ENCODE results near the gene TFAP2A. TPM values are rescaled to one million over a fixed set of nuclear protein-coding genes. Genes with fewer than 3 reads are reported as not detected.

TFAP2A gene
- total RNA-seq, 2 experiments from 2014 or later: not detected

- DNase-seq: no peak
- peaks cover 2% of the 10 kb centered on the region for H3K36me3 Mint-ChIP-seq (ENCODE audit: low read depth)
- peaks cover 88% of the 10 kb centered on the region for H3K27me3 Mint-ChIP-seq
- POLR2A ChIA-PET: no interaction called here
- H3K9me3 Mint-ChIP-seq: peaks cover 15% of the 10 kb centered on the region
- H3K4me3 Mint-ChIP-seq: no peak overlapping the region
- H3K4me1 Mint-ChIP-seq: peaks cover 10% of the 10 kb centered on the region
- CTCF ChIA-PET: no interaction called here
- no peak overlapping the region for H3K27ac Mint-ChIP-seq
Measured at GRCh38 chr6:10398446-10399218, 16.2 kb downstream of the TFAP2A start.

DNA sequence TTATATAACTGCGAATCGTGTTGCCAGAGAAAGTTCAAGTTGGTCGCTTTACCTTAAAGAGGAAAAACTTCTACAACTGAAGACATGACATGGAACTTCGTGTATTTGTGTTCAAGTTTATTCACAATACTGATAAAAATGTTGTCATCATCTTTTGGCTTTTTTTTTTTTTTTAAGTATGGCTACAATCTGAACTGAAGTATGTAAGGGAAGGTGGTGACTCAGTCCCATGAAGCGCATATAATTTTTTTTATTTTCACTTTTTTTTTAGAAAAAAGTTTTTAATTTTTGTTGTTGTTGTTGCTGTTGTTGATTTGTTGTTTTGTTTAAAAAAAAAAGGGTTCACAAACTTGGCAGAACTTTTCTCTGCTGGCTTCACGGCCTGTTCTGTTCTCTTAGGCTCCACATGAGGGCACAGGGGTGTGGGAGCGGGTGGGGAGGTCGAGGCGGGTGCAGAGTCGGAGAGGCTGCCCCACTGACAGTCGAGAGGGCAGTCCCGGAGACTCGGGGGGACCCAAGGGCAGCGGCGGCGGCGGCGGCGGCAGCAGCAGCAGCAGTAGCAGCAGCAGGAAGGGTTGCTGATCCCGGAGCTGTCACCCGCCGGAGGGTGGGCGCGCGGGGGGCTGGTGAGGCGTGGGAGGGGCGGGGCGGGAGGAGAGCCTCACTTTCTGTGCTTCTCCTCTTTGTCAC lies 17.0 kb downstream of the TFAP2A start:
- H3K9me3 Mint-ChIP-seq: peaks cover 17% of the 10 kb centered on the region
- DNase-seq: no peak
- CTCF ChIA-PET: no interaction called here
- H3K27me3 Mint-ChIP-seq: peaks cover 92% of the 10 kb centered on the region
- POLR2A ChIA-PET: no interaction called here
- no peak overlapping the region for H3K4me3 Mint-ChIP-seq
- peaks cover 2% of the 10 kb centered on the region for H3K36me3 Mint-ChIP-seq (ENCODE audit: low read depth)
- peaks cover 5% of the 10 kb centered on the region for H3K4me1 Mint-ChIP-seq
- H3K27ac Mint-ChIP-seq: no peak overlapping the region

- no peak overlapping the region for H3K27ac Mint-ChIP-seq
- peaks cover 5% of the 10 kb centered on the region for H3K4me1 Mint-ChIP-seq
- no peak for DNase-seq
- H3K9me3 Mint-ChIP-seq: peaks cover 14% of the 10 kb centered on the region
- H3K36me3 Mint-ChIP-seq (ENCODE audit: low read depth): peaks cover 2% of the 10 kb centered on the region
- ChIA-PET CTCF (no interaction called here), POLR2A (no interaction called here)
- no peak overlapping the region for H3K4me3 Mint-ChIP-seq
- peaks cover 92% of the 10 kb centered on the region for H3K27me3 Mint-ChIP-seq
Measured at GRCh38 chr6:10396785-10397184, 18.1 kb downstream of the TFAP2A start.

GRCh38 chr6:10395704-10396546 lies 18.9 kb downstream of the TFAP2A start:
- H3K36me3 Mint-ChIP-seq (ENCODE audit: low read depth): peaks cover 2% of the 10 kb centered on the region
- H3K4me1 Mint-ChIP-seq: peaks cover 3% of the 10 kb centered on the region
- peaks cover 92% of the 10 kb centered on the region for H3K27me3 Mint-ChIP-seq
- ChIA-PET POLR2A (no interaction called here), CTCF (interaction anchor here (0.9 kb wide), 1 partner anchor 11 kb away, joined by 3 read pairs; no protein-coding TSS in a partner anchor)
- peaks cover 11% of the 10 kb centered on the region for H3K9me3 Mint-ChIP-seq
- no peak for DNase-seq
- no peak overlapping the region for H3K27ac Mint-ChIP-seq
- no peak overlapping the region for H3K4me3 Mint-ChIP-seq

- Mint-ChIP-seq H3K27ac (no peak overlapping the region), H3K9me3 (peaks cover 7% of the 10 kb centered on the region), H3K36me3 (ENCODE audit: low read depth) (peaks cover 4% of the 10 kb centered on the region), H3K4me3 (no peak overlapping the region), H3K27me3 (peaks cover 93% of the 10 kb centered on the region), H3K4me1 (no peaks in the 10 kb centered on the region)
- DNase-seq: no peak
- ChIA-PET CTCF (interaction anchor here (0.9 kb wide), 1 partner anchor 12 kb away, joined by 3 read pairs; no protein-coding TSS in a partner anchor), POLR2A (no interaction called here)
Measured at GRCh38 chr6:10395171-10395703, 19.6 kb downstream of the TFAP2A start.

DNA sequence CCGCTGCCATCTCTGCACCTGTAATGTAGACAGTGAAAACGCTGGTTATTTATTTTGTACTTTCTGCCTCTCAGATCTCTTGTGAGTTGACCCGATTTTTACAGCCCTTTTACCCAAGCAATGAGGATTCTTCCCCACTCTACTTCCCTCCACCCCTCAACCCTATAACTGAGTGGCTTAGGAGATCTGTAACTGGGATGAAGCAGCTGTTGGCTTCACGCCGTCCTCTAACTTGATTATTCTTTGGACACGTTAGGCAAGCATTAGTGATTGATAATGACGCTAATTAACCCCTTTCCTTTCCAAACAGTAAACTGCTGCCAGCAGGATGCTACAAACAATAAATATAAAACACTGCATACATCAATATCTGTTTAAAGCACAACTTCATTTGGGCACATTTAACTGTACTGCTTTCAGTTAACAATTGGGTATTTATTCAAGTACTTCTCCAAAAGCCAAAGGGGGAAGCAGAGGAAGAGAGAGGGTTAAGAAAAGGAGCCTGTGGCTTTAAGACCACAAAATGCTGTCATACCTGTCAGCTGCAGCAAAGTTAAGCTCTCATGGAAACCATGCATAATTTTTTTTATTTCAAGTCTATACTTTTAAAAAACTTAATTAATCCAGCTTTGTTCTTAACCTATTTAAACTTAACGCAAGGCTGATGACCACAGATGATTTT lies 21.2 kb downstream of the TFAP2A start:
- Mint-ChIP-seq H3K4me3 (no peak overlapping the region), H3K36me3 (ENCODE audit: low read depth) (peaks cover 9% of the 10 kb centered on the region), H3K4me1 (no peaks in the 10 kb centered on the region), H3K9me3 (peaks cover 12% of the 10 kb centered on the region), H3K27me3 (peaks cover 94% of the 10 kb centered on the region), H3K27ac (no peak overlapping the region)
- POLR2A ChIA-PET: no interaction called here
- DNase-seq: no peak
- CTCF ChIA-PET: interaction anchor here (0.9 kb wide), 1 partner anchor 11 kb away, joined by 3 read pairs; no protein-coding TSS in a partner anchor

GRCh38 chr6:10391799-10392198 lies 23.1 kb downstream of the TFAP2A start:
- H3K4me1 Mint-ChIP-seq: no peaks in the 10 kb centered on the region
- POLR2A ChIA-PET: no interaction called here
- H3K36me3 Mint-ChIP-seq (ENCODE audit: low read depth): peaks cover 8% of the 10 kb centered on the region
- CTCF ChIA-PET: interaction anchor here (1.0 kb wide), 1 partner anchor 32 kb away, joined by 3 read pairs; no protein-coding TSS in a partner anchor
- H3K27me3 Mint-ChIP-seq: peaks cover 95% of the 10 kb centered on the region
- peaks cover 12% of the 10 kb centered on the region for H3K9me3 Mint-ChIP-seq
- H3K27ac Mint-ChIP-seq: no peak overlapping the region
- no peak for DNase-seq
- no peak overlapping the region for H3K4me3 Mint-ChIP-seq

GRCh38 chr6:10391299-10391630 lies 23.6 kb downstream of the TFAP2A start:
- no peak overlapping the region for H3K4me3 Mint-ChIP-seq
- peaks cover 12% of the 10 kb centered on the region for H3K9me3 Mint-ChIP-seq
- ChIA-PET POLR2A (no interaction called here), CTCF (interaction anchor here (1.0 kb wide), 1 partner anchor 32 kb away, joined by 3 read pairs; no protein-coding TSS in a partner anchor)
- no peaks in the 10 kb centered on the region for H3K4me1 Mint-ChIP-seq
- H3K27ac Mint-ChIP-seq: no peak overlapping the region
- DNase-seq: no peak
- peaks cover 96% of the 10 kb centered on the region for H3K27me3 Mint-ChIP-seq
- H3K36me3 Mint-ChIP-seq (ENCODE audit: low read depth): peaks cover 8% of the 10 kb centered on the region

- H3K36me3 Mint-ChIP-seq (ENCODE audit: low read depth): peaks cover 8% of the 10 kb centered on the region
- DNase-seq: no peak
- H3K4me3 Mint-ChIP-seq: no peak overlapping the region
- no peak overlapping the region for H3K27ac Mint-ChIP-seq
- ChIA-PET CTCF (interaction anchor here (1.0 kb wide), 1 partner anchor 33 kb away, joined by 3 read pairs; no protein-coding TSS in a partner anchor), POLR2A (no interaction called here)
- H3K9me3 Mint-ChIP-seq: peaks cover 12% of the 10 kb centered on the region
- no peaks in the 10 kb centered on the region for H3K4me1 Mint-ChIP-seq
- peaks cover 96% of the 10 kb centered on the region for H3K27me3 Mint-ChIP-seq
Measured at GRCh38 chr6:10390495-10391298, 24.2 kb downstream of the TFAP2A start.

- Mint-ChIP-seq H3K27ac (peak overlapping the region; percentile 69), H3K36me3 (ENCODE audit: low read depth) (peaks cover 10% of the 10 kb centered on the region), H3K4me1 (no peaks in the 10 kb centered on the region), H3K27me3 (peaks cover 96% of the 10 kb centered on the region), H3K9me3 (peaks cover 12% of the 10 kb centered on the region), H3K4me3 (peak overlapping the region; percentile 5)
- ChIA-PET POLR2A (no interaction called here), CTCF (interaction anchor here (1.2 kb wide), 1 partner anchor 25 kb away, joined by 4 read pairs; the partner anchor contains the start of gene TFAP2A)
- DNase-seq: no peak
Measured at GRCh38 chr6:10389739-10390494, 25.0 kb downstream of the TFAP2A start.

All from activated CD4-positive, alpha-beta T cell treated with anti-CD3 and anti-CD28 coated beads, Interleukin-2, amount 10 ng/mL, durations not matched to agents 7 days and 5 days (primary cell).